Measurements from ENCODE around the gene TMEM116.

The TMEM116 gene

DNA sequence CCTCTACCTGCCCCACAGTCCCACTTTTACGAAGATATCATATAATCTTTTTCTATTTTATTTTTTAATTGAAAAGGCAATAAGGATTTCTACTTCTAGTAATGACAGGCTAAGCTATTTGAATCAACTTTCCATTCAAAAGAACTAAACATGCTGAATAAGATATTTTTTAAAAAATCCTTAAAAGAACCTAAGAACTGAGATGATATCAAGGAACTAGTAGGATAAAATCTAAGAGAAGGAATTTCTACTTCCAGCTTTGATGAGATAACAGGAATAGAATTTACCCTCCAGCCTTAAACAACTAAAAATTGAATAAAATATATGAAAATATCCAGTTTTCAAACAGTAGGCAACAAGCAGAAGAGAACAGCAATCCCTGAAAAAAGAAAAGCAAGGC is 69.0 kb downstream of the TMEM116 start:
- DNase-seq (ENCODE audit: low read depth) = no peak
- TF ChIP-seq, protein P1, sequence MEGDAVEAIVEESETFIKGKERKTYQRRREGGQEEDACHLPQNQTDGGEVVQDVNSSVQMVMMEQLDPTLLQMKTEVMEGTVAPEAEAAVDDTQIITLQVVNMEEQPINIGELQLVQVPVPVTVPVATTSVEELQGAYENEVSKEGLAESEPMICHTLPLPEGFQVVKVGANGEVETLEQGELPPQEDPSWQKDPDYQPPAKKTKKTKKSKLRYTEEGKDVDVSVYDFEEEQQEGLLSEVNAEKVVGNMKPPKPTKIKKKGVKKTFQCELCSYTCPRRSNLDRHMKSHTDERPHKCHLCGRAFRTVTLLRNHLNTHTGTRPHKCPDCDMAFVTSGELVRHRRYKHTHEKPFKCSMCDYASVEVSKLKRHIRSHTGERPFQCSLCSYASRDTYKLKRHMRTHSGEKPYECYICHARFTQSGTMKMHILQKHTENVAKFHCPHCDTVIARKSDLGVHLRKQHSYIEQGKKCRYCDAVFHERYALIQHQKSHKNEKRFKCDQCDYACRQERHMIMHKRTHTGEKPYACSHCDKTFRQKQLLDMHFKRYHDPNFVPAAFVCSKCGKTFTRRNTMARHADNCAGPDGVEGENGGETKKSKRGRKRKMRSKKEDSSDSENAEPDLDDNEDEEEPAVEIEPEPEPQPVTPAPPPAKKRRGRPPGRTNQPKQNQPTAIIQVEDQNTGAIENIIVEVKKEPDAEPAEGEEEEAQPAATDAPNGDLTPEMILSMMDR (IDR thresholded peaks at IDR 0.05; ENCODE audit: control insufficient read depth, insufficient read depth, low read depth, low read length, missing control alignments) = no peak
- H3K4me3 ChIP-seq (ENCODE audit: control insufficient read depth, low read depth, low read length) = no peak overlapping the region

GRCh38 chr12:111942557-111942956 is 70.4 kb downstream of the TMEM116 start:
- no peak overlapping the region for H3K4me3 ChIP-seq (ENCODE audit: control insufficient read depth, low read depth, low read length)
- TF ChIP-seq, protein P1 (IDR thresholded peaks at IDR 0.05; ENCODE audit: control insufficient read depth, insufficient read depth, low read depth, low read length, missing control alignments) = no peak
- DNase-seq (ENCODE audit: low read depth) = peak; percentile 35

DNA sequence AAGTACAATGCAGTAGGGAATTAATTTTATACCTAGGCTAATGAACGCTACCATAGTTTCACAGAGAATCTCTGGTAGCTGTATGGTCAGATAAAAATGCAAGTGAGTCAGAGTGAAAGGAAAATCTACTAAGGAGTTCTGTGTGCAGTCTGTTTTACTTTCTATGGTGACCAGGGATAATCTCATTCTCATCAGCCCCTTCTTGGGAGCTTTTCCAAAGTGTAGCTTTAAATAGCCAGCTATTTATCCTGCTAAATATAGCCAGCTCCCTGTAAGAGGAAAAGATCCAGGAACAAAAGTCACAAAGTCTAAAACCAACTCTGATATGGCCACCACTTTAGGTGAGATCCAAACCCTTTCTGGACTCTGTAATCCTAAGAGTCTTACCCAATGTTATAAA is 75.5 kb downstream of the TMEM116 start:
- DNase-seq (ENCODE audit: low read depth) = no peak
- no peak overlapping the region for H3K4me3 ChIP-seq (ENCODE audit: control insufficient read depth, low read depth, low read length)
- TF ChIP-seq, protein P1 (IDR thresholded peaks at IDR 0.05; ENCODE audit: control insufficient read depth, insufficient read depth, low read depth, low read length, missing control alignments) = no peak

DNA sequence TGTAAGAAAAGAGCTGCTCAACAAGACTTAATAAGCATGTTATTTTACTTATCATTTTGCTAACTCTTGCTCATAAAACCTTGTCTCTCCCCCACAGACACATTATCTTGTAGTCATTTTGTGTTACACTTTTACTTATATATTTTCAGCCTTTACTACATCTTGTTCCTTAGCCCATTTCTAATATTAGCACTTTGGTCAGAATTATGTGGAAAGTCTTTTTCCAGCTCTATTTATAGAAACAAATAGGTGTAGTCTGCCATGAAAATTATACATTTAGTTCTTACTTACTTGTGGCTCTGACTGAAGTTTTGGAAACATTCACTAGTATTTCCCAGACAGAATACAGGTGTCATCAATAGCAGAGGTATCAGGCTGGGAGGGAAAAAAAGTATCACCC is 76.1 kb downstream of the TMEM116 start:
- TF ChIP-seq, protein P1 (IDR thresholded peaks at IDR 0.05; ENCODE audit: control insufficient read depth, insufficient read depth, low read depth, low read length, missing control alignments) = no peak
- no peak for DNase-seq (ENCODE audit: low read depth)
- H3K4me3 ChIP-seq (ENCODE audit: control insufficient read depth, low read depth, low read length) = no peak overlapping the region

- no peak for DNase-seq (ENCODE audit: low read depth)
- TF ChIP-seq, protein P1 (IDR thresholded peaks at IDR 0.05; ENCODE audit: control insufficient read depth, insufficient read depth, low read depth, low read length, missing control alignments) = no peak
- H3K4me3 ChIP-seq (ENCODE audit: control insufficient read depth, low read depth, low read length) = no peak overlapping the region
These were observed 80.7 kb downstream of the TMEM116 start for GRCh38 chr12:111932241-111932640.

- DNase-seq (ENCODE audit: low read depth) = no peak
- TF ChIP-seq, protein P1 (IDR thresholded peaks at IDR 0.05; ENCODE audit: control insufficient read depth, insufficient read depth, low read depth, low read length, missing control alignments) = no peak
- no peak overlapping the region for H3K4me3 ChIP-seq (ENCODE audit: control insufficient read depth, low read depth, low read length)
These were observed 85.6 kb downstream of the TMEM116 start for GRCh38 chr12:111927346-111927745.

DNA sequence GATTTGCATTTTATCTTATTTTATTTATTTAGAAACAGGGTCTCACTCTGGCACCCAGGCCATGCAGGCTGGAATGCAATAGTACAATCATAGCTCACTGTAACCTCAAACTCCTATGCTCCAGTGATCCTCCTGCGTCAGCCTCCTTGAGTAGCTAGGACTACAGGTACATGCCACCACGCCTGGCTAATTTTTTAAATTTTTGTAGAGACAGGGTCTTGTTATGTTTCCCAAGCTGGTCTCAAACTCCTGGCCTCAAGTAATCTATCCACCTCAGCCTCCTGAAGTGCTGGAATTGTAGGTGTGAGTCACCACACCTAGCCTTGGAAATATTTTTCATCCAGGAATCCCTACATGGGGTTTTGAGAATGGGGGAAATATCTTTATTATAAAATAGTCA is 86.3 kb downstream of the TMEM116 start:
- TF ChIP-seq, protein P1 (IDR thresholded peaks at IDR 0.05; ENCODE audit: control insufficient read depth, insufficient read depth, low read depth, low read length, missing control alignments) = no peak
- no peak for DNase-seq (ENCODE audit: low read depth)
- no peak overlapping the region for H3K4me3 ChIP-seq (ENCODE audit: control insufficient read depth, low read depth, low read length)

Data from AG09309 (cell line).